Thyroid gland (tissue), 4 donors: ENCODE results near the gene TRMT1.

Experiments
- POLR2A ChIP-seq, 2 donors: fragments of 450-650 bp; IDR thresholded peaks; one replicate each; pipeline ENCODE4 v1.6.1; 2017; ENCODE audit warnings: antibody characterized with exemption in 2 of 2, mild to moderate bottlenecking in 2 of 2, moderate library complexity in 1 of 2
- TF ChIP-seq, protein P1 (sequence below), 6 experiments: fragments of 200-600 bp in 3 of 6; fragments of 450-650 bp in 3 of 6; sonication (generic) in 3 of 6; IDR thresholded peaks; one replicate each; pipeline ENCODE4 v1.5.1; 2016 to 2019; ENCODE audit warnings: antibody characterized with exemption in 6 of 6, mild to moderate bottlenecking in 2 of 6, inconsistent platforms in 1 of 6, moderate library complexity in 1 of 6

DNA sequence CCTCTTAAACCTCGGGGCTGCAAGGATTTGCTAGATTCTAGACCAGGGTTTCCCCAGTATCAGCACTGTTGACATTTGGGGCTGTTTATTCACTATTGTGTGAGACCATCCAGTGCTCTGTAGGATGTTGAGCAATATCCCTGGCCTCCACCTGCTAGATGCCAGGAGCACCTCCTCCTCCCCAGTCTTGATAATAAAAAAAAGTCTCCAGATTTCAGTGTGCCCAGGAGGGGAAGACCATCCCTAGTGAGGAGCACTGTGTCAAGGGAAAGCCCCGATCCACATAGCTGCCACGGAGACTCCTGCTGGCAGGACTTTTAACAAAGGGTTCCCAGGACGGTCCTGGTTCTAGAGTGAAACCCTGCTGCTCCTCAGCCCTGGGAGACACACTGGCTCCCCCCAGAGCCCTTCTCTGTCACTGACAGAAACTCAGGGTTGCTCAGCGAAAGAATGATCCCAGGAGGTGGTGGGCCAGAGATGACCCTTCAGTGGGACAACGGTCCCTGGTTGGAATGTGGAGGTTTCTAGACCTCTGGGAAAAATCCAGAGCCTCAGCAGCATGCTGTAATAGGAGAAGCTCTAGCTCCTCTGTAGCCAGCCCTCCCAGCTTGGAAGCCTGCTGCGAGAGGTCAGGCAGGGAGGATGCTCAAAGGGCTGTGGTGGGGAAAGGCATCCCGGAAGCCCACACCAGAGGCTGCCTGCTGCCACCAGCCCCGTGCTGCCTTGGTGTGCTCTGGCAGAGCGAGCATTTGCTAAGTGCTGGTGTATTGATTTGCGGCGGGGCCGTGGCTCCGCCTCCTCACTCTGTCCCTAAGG is 34.1 kb downstream of the TRMT1 start:
- TF ChIP-seq, protein P1, sequence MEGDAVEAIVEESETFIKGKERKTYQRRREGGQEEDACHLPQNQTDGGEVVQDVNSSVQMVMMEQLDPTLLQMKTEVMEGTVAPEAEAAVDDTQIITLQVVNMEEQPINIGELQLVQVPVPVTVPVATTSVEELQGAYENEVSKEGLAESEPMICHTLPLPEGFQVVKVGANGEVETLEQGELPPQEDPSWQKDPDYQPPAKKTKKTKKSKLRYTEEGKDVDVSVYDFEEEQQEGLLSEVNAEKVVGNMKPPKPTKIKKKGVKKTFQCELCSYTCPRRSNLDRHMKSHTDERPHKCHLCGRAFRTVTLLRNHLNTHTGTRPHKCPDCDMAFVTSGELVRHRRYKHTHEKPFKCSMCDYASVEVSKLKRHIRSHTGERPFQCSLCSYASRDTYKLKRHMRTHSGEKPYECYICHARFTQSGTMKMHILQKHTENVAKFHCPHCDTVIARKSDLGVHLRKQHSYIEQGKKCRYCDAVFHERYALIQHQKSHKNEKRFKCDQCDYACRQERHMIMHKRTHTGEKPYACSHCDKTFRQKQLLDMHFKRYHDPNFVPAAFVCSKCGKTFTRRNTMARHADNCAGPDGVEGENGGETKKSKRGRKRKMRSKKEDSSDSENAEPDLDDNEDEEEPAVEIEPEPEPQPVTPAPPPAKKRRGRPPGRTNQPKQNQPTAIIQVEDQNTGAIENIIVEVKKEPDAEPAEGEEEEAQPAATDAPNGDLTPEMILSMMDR (IDR thresholded peaks at IDR 0.05) = no peak
- no peak for TF ChIP-seq POLR2A (IDR thresholded peaks at IDR 0.05)
